ENCODE data around the gene SLC13A2. TPM values are rescaled to one million over a fixed set of nuclear protein-coding genes. Genes with fewer than 3 reads are reported as not detected.

SLC13A2 gene
- total and polyA plus RNA-seq, 2 of the 4 experiments (the other 2 are of a cell fraction) = not detected

- ATAC-seq (ENCODE audit: low read depth) (no peak), DNase-seq (no peak)
- in situ Hi-C loops (cut with MboI; ENCODE audit: low sequenced_read_pairs) = no loop called here
- Histone ChIP-seq H2AK9ac (replicated peaks; ENCODE audit: low read depth, low read length, poor library complexity) (no peak overlapping the region), H3K79me1 (ENCODE audit: low read depth in 1 of 2, low read length in 2 of 2) (no peaks in the 10 kb centered on the region), H2BK20ac (ENCODE audit: low read depth, low read length) (no peak overlapping the region), H4K8ac (ENCODE audit: low read depth in 2 of 2, low read length in 2 of 2) (no peak overlapping the region), H3K14ac (replicated peaks; ENCODE audit: low read depth, low read length) (no peak overlapping the region), H3K9ac (ENCODE audit: low read depth, low read length) (no peak overlapping the region), H3K36me3 (ENCODE audit: control insufficient read depth, insufficient read depth, low read length) (no peaks in the 10 kb centered on the region), H3K4me1 (ENCODE audit: control insufficient read depth, insufficient read depth, low read length) (no peaks in the 10 kb centered on the region), H3K56ac (ENCODE audit: extremely low read depth, insufficient read depth, low read length) (no peak overlapping the region), H3K4ac (ENCODE audit: low read depth, low read length) (no peak overlapping the region), H3K9me3 (ENCODE audit: control insufficient read depth, insufficient read depth, low read length) (no peaks in the 10 kb centered on the region), H3K18ac (ENCODE audit: low read depth, low read length) (no peak overlapping the region), H2BK120ac (ENCODE audit: low read depth, low read length) (no peak overlapping the region), H2BK15ac (ENCODE audit: low read depth, low read length) (no peak overlapping the region), H4K91ac (ENCODE audit: insufficient read depth, low read depth, low read length) (no peak overlapping the region), H3K4me3 (ENCODE audit: insufficient read depth, low read depth, low read length) (no peak overlapping the region), H2BK5ac (ENCODE audit: low read depth, low read length, poor library complexity, severe bottlenecking) (no peak overlapping the region), H3K9me1 (ENCODE audit: insufficient read depth, low read length) (0 out of 2 replicates have a peak, but pooled peaks cover 3% of the 10 kb centered on the region), H3K23ac (ENCODE audit: low read depth, low read length) (no peak overlapping the region), H3K4me2 (ENCODE audit: low read depth, low read length) (no peak overlapping the region), H4K5ac (ENCODE audit: low read depth, low read length) (no peak overlapping the region), H2AK5ac (ENCODE audit: low read depth, low read length) (no peak overlapping the region), H4K20me1 (ENCODE audit: insufficient read depth, low read length) (no peaks in the 10 kb centered on the region; the same call in 1 of the 2 replicates), H2AFZ (replicated peaks; ENCODE audit: low read length, poor library complexity) (no peak overlapping the region), H3K27ac (ENCODE audit: insufficient read depth, low read length) (no peak overlapping the region), H3K27me3 (ENCODE audit: control insufficient read depth, insufficient read depth, low read length) (peaks cover 57% of the 10 kb centered on the region)
- dilution Hi-C loops (cut with HindIII; ENCODE audit: low sequenced_read_pairs, unreplicated experiment) = no loop called here
- TF ChIP-seq NFE2L2 (IDR thresholded peaks at IDR 0.05; ENCODE audit: low read depth, low read length) = no peak
- TF ChIP-seq MAZ (IDR thresholded peaks at IDR 0.05; ENCODE audit: borderline replicate concordance, low read depth, low read length) = no peak
- no peak for TF ChIP-seq SMC3 (IDR thresholded peaks at IDR 0.05; ENCODE audit: low read depth, low read length)
- TF ChIP-seq POLR2A (IDR thresholded peaks at IDR 0.05; ENCODE audit: low read depth, low read length) = no peak
- TF ChIP-seq RCOR1 (IDR thresholded peaks at IDR 0.05; ENCODE audit: insufficient replicate concordance, low read length) = no peak
- no peak for TF ChIP-seq CHD1 (IDR thresholded peaks at IDR 0.05; ENCODE audit: low read depth, low read length)
- TF ChIP-seq CTCF (conservative IDR thresholded peaks at IDR 0.05; ENCODE audit: low read depth, low read length) = no peak
- no peak for TF ChIP-seq BHLHE40 (IDR thresholded peaks at IDR 0.05; ENCODE audit: low read depth, low read length)
- no peak for TF ChIP-seq MAFK (IDR thresholded peaks at IDR 0.05; ENCODE audit: low read depth, low read length)
- no peak for TF ChIP-seq ELK1 (IDR thresholded peaks at IDR 0.05; ENCODE audit: borderline replicate concordance, low read depth, low read length)
- POLR2A ChIA-PET (ENCODE audit: unreplicated experiment) = no interaction called here
- WGBS, 2 experiments (ENCODE audit: extremely low coverage in 2 of 2, insufficient read length in 1 of 2) = no CpG with 5 or more reads among the region's 16 CpGs
- no TSS peak for BruUV-seq (replicated peaks)
- intact Hi-C loops (cut with micrococcal nuclease) = no loop called here
- CTCF ChIA-PET = no interaction called here
Measured at GRCh38 chr17:28514561-28515002, 41.1 kb downstream of the SLC13A2 start.
